ENCODE results near the gene NFE2L3.

DNA sequence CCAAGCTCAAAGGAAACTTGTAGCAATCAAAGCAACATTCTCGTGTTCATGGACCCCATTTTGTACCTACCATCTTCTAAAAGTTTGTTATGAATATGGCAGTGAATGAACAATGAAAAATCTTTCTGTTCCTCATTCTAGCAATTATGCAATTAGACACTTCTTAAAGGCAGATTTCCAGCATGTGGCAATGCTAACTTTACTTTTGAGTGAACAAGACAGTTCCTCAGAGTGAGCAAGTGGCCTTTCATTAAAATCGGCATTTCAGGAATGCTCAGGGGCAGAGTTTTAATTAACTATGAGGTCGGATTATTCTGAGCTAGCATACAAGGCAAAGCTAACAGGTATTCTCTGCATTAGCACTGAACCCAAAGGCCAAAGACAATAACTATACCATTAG lies 48.4 kb upstream of the NFE2L3 start:
- TF ChIP-seq, protein P1, sequence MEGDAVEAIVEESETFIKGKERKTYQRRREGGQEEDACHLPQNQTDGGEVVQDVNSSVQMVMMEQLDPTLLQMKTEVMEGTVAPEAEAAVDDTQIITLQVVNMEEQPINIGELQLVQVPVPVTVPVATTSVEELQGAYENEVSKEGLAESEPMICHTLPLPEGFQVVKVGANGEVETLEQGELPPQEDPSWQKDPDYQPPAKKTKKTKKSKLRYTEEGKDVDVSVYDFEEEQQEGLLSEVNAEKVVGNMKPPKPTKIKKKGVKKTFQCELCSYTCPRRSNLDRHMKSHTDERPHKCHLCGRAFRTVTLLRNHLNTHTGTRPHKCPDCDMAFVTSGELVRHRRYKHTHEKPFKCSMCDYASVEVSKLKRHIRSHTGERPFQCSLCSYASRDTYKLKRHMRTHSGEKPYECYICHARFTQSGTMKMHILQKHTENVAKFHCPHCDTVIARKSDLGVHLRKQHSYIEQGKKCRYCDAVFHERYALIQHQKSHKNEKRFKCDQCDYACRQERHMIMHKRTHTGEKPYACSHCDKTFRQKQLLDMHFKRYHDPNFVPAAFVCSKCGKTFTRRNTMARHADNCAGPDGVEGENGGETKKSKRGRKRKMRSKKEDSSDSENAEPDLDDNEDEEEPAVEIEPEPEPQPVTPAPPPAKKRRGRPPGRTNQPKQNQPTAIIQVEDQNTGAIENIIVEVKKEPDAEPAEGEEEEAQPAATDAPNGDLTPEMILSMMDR (IDR thresholded peaks at IDR 0.05): no peak
- TF ChIP-seq POLR2A (IDR thresholded peaks at IDR 0.05): no peak

Measured in body of pancreas (tissue), 4 donors.